Natural killer cell (primary cell): ENCODE measurements around the gene CBLB. TPM values are rescaled to one million over a fixed set of nuclear protein-coding genes. Genes with fewer than 3 reads are reported as not detected.

ENCODE experiments used
- ATAC-seq, 3 donors: fragments of 150-1000 bp in 2 of 3; fragments of 200-7000 bp in 1 of 3; cut with Tn5 transposase; 1 replicate in 1 of 3; 2 replicates in 2 of 3; pipeline ENCODE4 v1.10.0; 2021; ENCODE audit warnings: mild to moderate bottlenecking in 2 of 3, moderate library complexity in 2 of 3
- DNase-seq, 2 donors: peaks; one replicate each; pipeline versions ENCODE4 v3.0.0 to v3.0.0-alpha.2; 2013 to 2021; ENCODE audit warnings: mixed read lengths in 1 of 2
- H3K27ac ChIP-seq: one replicate; pipeline ENCODE4 v1.5.1; 2013; ENCODE audit warnings: mild to moderate bottlenecking, low read length
- H3K27me3 ChIP-seq: one replicate; pipeline ENCODE4 v1.6.1; 2013; ENCODE audit warnings: low read length; ENCODE audit not compliant: control insufficient read depth, insufficient read depth
- H3K36me3 ChIP-seq: one replicate; pipeline ENCODE4 v1.6.1; 2013; ENCODE audit warnings: low read length; ENCODE audit not compliant: control insufficient read depth, insufficient read depth
- H3K4me1 ChIP-seq: one replicate; pipeline ENCODE4 v1.6.1; 2013; ENCODE audit warnings: low read length; ENCODE audit not compliant: control insufficient read depth, insufficient read depth
- H3K4me3 ChIP-seq: one replicate; pipeline ENCODE4 v1.5.1; 2013; ENCODE audit warnings: low read length
- H3K9me3 ChIP-seq: one replicate; pipeline ENCODE4 v1.6.1; 2013; ENCODE audit warnings: low read length; ENCODE audit not compliant: control insufficient read depth, insufficient read depth
- H3K27ac Mint-ChIP-seq, 2 donors: one replicate each; pipeline ENCODE4 v1.8.0; 2022; ENCODE audit warnings: mild to moderate bottlenecking in 2 of 2, mixed read lengths in 2 of 2, moderate library complexity in 1 of 2
- H3K27me3 Mint-ChIP-seq, 2 donors: one replicate each; pipeline ENCODE4 v1.8.0; 2022; ENCODE audit warnings: low read depth in 2 of 2, mixed read lengths in 2 of 2
- H3K36me3 Mint-ChIP-seq: one replicate; pipeline ENCODE4 v1.8.0; 2022; ENCODE audit warnings: mixed read lengths
- H3K4me1 Mint-ChIP-seq, 2 donors: one replicate each; pipeline ENCODE4 v1.8.0; 2022; ENCODE audit warnings: mixed read lengths in 2 of 2
- H3K4me3 Mint-ChIP-seq: one replicate; pipeline ENCODE4 v1.8.0; 2022; ENCODE audit warnings: mild to moderate bottlenecking, moderate library complexity, mixed read lengths
- H3K9me3 Mint-ChIP-seq, 2 donors: one replicate each; pipeline ENCODE4 v1.8.0; 2022; ENCODE audit warnings: mixed read lengths in 2 of 2
- WGBS: methylation state at CpG from one replicate; pipeline ENCODE4 v1.1.7; 2013; ENCODE audit warnings: missing lambda C conversion rate; ENCODE audit not compliant: insufficient coverage; 5-methylcytosine and 5-hydroxymethylcytosine counted together
- intact Hi-C: fragments of 100-400 bp; cut with micrococcal nuclease; formaldehyde crosslinking; loops from one replicate; pipeline ENCODE4 v1.14.2; 2022
- total RNA-seq, 4 donors: library from RNA; stranded (reverse); fragments of 120-200 nt in 1 of 4; gene quantifications; one replicate each; pipeline versions ENCODE4 v1.2.3 to v1.2.4, GENCODE V29; 2013 to 2022
- TF ChIP-seq, protein P1 (sequence below): fragments of 200-600 bp; IDR thresholded peaks from one replicate; pipeline ENCODE4 v1.8.0; 2022; ENCODE audit warnings: antibody characterized with exemption

Gene CBLB
- total RNA-seq, 3 donors from 2014 or later (not counting 1 experiment from before 2014, with no cell fraction given), result 180 to 287 (median 230) TPM

DNA sequence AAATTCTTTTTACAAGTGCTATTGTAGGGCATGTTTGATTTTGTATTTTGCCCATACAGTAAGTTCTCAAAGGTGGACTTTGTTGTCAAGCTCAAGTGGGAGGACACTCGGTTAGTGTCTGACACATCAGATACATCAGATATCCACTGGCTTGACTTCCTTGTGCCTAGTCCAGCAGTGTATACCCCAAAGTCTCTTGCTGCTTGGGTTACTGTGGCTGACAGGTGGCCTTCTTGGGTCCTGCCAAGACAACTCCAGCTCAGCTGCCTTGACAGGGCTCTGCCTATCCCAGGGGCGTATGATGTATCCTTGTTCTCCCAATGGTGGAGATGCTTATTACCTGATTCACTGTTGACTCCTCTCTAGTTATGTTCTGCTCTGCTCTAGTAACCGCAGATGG, 214.9 kb downstream of the CBLB start:
- Histone ChIP-seq H3K36me3 (peaks cover 24% of the 10 kb centered on the region), H3K9me3 (no peaks in the 10 kb centered on the region), H3K4me3 (no peak overlapping the region), H3K27me3 (no peaks in the 10 kb centered on the region), H3K4me1 (no peaks in the 10 kb centered on the region), H3K27ac (no peak overlapping the region)
- 99% methylated on average over 3 of the region's 3 CpGs for WGBS
- intact Hi-C loops, result no loop called here
- no peaks in the 10 kb centered on the region for H3K9me3 Mint-ChIP-seq
- H3K4me1 Mint-ChIP-seq, result peaks cover 11 to 16% of the 10 kb centered on the region in 2 donors
- H3K36me3 Mint-ChIP-seq, result peaks cover 20% of the 10 kb centered on the region
- DNase-seq, result no peak
- H3K27me3 Mint-ChIP-seq, result no peaks in the 10 kb centered on the region
- TF ChIP-seq, protein P1, sequence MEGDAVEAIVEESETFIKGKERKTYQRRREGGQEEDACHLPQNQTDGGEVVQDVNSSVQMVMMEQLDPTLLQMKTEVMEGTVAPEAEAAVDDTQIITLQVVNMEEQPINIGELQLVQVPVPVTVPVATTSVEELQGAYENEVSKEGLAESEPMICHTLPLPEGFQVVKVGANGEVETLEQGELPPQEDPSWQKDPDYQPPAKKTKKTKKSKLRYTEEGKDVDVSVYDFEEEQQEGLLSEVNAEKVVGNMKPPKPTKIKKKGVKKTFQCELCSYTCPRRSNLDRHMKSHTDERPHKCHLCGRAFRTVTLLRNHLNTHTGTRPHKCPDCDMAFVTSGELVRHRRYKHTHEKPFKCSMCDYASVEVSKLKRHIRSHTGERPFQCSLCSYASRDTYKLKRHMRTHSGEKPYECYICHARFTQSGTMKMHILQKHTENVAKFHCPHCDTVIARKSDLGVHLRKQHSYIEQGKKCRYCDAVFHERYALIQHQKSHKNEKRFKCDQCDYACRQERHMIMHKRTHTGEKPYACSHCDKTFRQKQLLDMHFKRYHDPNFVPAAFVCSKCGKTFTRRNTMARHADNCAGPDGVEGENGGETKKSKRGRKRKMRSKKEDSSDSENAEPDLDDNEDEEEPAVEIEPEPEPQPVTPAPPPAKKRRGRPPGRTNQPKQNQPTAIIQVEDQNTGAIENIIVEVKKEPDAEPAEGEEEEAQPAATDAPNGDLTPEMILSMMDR, result no peak
- H3K27ac Mint-ChIP-seq, result no peak overlapping the region
- no peak overlapping the region for H3K4me3 Mint-ChIP-seq
- ATAC-seq, result no peak

DNA sequence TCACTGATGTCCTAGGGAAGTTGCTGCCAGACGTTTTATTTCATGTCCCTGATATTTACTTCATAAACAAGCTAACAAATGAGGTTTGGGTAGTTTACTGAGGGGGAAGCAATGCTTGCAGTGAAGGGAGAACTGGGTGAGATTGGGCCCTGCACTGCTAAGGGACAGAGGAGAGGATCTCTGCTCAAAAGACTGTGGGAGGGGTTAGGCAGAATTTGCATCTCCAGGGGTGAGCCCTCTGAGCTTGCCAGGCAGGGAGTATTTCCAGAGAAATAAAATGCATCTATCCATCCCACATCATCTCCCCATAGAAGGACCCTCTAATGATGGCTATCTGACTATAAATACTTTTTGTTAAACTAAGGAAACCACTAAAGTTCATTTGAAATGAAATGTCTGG, 215.6 kb downstream of the CBLB start:
- H3K9me3 ChIP-seq, result no peaks in the 10 kb centered on the region
- Mint-ChIP-seq H3K27me3 (no peaks in the 10 kb centered on the region), H3K36me3 (peaks cover 13% of the 10 kb centered on the region), H3K27ac (no peak overlapping the region), H3K4me3 (no peak overlapping the region), H3K4me1 (peaks cover 7 to 9% of the 10 kb centered on the region in 2 donors), H3K9me3 (no peaks in the 10 kb centered on the region)
- DNase-seq (no peak), ATAC-seq (no peak)
- no peak overlapping the region for H3K4me3 ChIP-seq
- TF ChIP-seq, protein P1, result no peak
- 40% methylated on average over 1 of the region's 1 CpG for WGBS
- H3K4me1 ChIP-seq, result no peaks in the 10 kb centered on the region
- intact Hi-C loops, result no loop called here
- H3K27me3 ChIP-seq, result no peaks in the 10 kb centered on the region
- no peak overlapping the region for H3K27ac ChIP-seq
- peaks cover 19% of the 10 kb centered on the region for H3K36me3 ChIP-seq

DNA sequence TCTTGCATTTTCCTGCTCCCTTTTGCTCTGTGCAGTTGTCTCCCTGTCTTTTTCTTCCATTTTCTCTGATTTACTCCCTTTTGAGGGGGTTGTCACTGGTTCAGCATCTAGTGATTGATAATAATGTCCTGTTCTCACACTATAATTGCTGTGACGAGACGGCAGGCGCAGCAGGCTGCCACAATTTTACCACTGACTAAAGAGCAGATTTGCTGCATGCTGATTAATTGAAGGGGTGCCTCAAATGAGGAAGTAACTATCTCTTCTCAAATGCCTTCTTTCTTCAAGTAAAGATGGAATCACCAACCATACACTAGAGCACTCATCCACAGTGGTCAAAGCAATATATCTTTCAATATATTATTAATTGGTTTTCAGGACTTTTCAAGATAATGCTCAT, 219.3 kb downstream of the CBLB start:
- no peaks in the 10 kb centered on the region for H3K9me3 ChIP-seq
- no peaks in the 10 kb centered on the region for H3K4me1 ChIP-seq
- H3K27ac Mint-ChIP-seq, result no peak overlapping the region
- no peaks in the 10 kb centered on the region for H3K36me3 Mint-ChIP-seq
- no peaks in the 10 kb centered on the region for H3K9me3 Mint-ChIP-seq
- H3K27me3 ChIP-seq, result no peaks in the 10 kb centered on the region
- H3K4me3 ChIP-seq, result no peak overlapping the region
- ATAC-seq (no peak), DNase-seq (no peak)
- peaks cover 0 to 3% of the 10 kb centered on the region in 2 donors for H3K27me3 Mint-ChIP-seq
- no peaks in the 10 kb centered on the region for H3K36me3 ChIP-seq
- H3K27ac ChIP-seq, result no peak overlapping the region
- intact Hi-C loops, result no loop called here
- 49% methylated on average over 3 of the region's 3 CpGs for WGBS
- H3K4me1 Mint-ChIP-seq, result peaks cover 0 to 5% of the 10 kb centered on the region in 2 donors
- H3K4me3 Mint-ChIP-seq, result no peak overlapping the region
- TF ChIP-seq, protein P1, result no peak

DNA sequence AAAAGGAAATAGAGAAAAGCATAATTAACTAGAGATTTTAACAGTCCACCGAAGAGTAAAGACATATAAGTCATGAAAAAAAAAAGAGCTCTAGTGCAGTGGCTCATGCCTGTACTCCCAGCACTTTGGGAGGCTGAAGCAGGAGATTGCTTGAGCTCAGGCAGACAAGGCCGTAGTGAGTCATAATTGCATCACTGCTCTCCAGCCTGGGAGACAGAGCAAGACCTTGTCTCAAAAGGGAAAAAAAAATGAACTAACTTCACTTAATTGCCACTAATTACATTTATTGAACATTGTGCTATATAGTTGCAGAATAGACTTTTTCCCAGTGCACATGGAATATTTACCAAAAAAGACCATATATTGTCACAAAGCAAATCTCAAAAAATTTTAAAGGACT, 221.8 kb downstream of the CBLB start:
- Histone ChIP-seq H3K27me3 (no peaks in the 10 kb centered on the region), H3K27ac (no peak overlapping the region), H3K4me3 (no peak overlapping the region), H3K4me1 (no peaks in the 10 kb centered on the region), H3K9me3 (no peaks in the 10 kb centered on the region), H3K36me3 (no peaks in the 10 kb centered on the region)
- Mint-ChIP-seq H3K4me1 (peaks cover 0 to 5% of the 10 kb centered on the region in 2 donors), H3K9me3 (no peaks in the 10 kb centered on the region), H3K27ac (no peak overlapping the region), H3K36me3 (no peaks in the 10 kb centered on the region), H3K4me3 (no peak overlapping the region), H3K27me3 (peaks cover 0 to 3% of the 10 kb centered on the region in 2 donors)
- intact Hi-C loops, result no loop called here
- ATAC-seq (no peak), DNase-seq (no peak)
- WGBS, result 84% methylated on average over 2 of the region's 2 CpGs
- TF ChIP-seq, protein P1, result no peak
